ENCODE data around the gene TMPRSS9. TPM values are rescaled to one million over a fixed set of nuclear protein-coding genes. Genes with fewer than 3 reads are reported as not detected.

The TMPRSS9 gene
- total RNA-seq, 1 donor from 2014 or later = not detected

- intact Hi-C loops (cut with DNase I) = no loop called here
- Histone ChIP-seq H3K27ac (no peak overlapping the region), H3K4me3 (no peak overlapping the region), H3K36me3 (no peaks in the 10 kb centered on the region), H3K9me3 (no peaks in the 10 kb centered on the region), H3K4me1 (peaks cover 29% of the 10 kb centered on the region), H3K27me3 (no peaks in the 10 kb centered on the region)
- DNase-seq (ENCODE audit: extremely low spot score in 2 of 2) = no peak
- no peak for TF ChIP-seq CTCF (IDR thresholded peaks at IDR 0.05)
- TF ChIP-seq POLR2A (IDR thresholded peaks at IDR 0.05) = no peak
- TF ChIP-seq POLR2AphosphoS5 (IDR thresholded peaks at IDR 0.05; ENCODE audit: insufficient read depth in 1 of 2, low read depth in 1 of 2) = no peak
Observed at GRCh38 chr19:2423071-2423914, 63.2 kb downstream of the TMPRSS9 start.

DNA sequence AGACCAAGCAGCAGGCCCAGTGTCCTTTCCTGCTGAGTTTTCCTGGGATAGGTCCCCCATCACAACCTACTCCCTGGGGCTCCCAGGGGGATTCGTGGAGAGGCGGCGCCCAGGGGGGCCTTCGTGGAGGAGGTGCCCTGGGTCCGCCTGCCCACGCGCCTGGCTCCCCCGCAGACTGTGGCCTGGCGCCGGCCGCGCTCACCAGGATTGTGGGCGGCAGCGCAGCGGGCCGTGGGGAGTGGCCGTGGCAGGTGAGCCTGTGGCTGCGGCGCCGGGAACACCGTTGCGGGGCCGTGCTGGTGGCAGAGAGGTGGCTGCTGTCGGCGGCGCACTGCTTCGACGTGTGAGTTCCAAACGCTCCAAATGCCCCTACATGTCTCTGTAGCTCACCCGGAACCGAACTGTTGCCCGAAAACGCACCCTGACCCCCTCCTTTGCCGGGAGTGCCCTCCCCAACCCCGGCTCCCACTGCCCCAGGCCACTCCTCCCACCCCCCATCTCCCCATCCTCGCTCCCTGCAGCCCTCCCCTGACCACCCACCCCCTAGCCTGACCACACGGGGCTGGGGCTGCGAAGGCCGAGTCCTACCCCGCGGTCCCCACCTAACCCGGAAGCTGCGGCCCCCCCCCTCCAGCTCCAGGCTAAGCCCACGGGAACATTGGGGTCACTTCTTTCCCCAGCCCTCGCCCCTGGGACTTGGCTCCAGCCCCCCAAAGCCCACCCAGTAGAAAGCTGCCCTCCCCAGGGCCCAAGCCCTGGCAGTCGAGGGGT is 64.0 kb downstream of the TMPRSS9 start:
- TF ChIP-seq CTCF (IDR thresholded peaks at IDR 0.05) = no peak
- intact Hi-C loops (cut with DNase I) = no loop called here

DNA sequence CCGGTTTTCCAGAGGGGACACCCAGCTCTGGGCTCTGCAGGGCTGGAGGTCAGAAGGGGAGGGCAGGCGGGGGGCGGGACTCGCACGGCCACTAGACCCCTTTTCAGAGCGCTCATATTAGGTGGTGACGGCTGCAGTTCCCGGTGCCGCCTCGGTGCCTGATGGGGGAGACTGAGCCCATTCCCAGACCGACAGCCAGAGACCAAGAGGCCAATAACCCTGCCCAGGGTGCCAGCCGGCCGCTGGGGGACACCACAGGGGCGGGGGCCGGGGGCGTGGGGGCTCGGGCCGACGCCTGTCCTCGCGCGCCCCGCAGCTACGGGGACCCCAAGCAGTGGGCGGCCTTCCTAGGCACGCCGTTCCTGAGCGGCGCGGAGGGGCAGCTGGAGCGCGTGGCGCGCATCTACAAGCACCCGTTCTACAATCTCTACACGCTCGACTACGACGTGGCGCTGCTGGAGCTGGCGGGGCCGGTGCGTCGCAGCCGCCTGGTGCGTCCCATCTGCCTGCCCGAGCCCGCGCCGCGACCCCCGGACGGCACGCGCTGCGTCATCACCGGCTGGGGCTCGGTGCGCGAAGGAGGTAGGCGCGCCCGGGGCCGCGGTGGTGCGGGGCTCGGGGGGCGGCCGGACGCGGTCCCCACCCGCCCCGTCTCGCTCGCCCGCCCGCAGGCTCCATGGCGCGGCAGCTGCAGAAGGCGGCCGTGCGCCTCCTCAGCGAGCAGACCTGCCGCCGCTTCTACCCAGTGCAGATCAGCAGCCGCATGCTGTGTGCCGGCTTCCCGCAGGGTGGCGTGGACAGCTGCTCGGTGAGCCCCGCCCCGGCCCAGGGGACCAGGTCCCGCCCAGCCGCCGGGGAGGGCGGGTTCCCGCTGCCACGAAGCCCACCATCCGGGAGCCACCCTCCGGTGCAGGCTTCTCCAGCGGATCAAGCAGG is 64.9 kb downstream of the TMPRSS9 start:
- peaks cover 36% of the 10 kb centered on the region for H3K4me1 ChIP-seq
- TF ChIP-seq POLR2A (IDR thresholded peaks at IDR 0.05) = no peak
- no peak for TF ChIP-seq CTCF (IDR thresholded peaks at IDR 0.05)
- no peak for TF ChIP-seq POLR2AphosphoS5 (IDR thresholded peaks at IDR 0.05; ENCODE audit: insufficient read depth in 1 of 2, low read depth in 1 of 2)
- DNase-seq (ENCODE audit: extremely low spot score in 2 of 2) = no peak
- H3K36me3 ChIP-seq = no peaks in the 10 kb centered on the region
- H3K27ac ChIP-seq = no peak overlapping the region
- H3K27me3 ChIP-seq = no peaks in the 10 kb centered on the region
- H3K9me3 ChIP-seq = no peaks in the 10 kb centered on the region
- peak overlapping the region; percentile 4 to 29 for H3K4me3 ChIP-seq
- intact Hi-C loops (cut with DNase I) = no loop called here

More for the DNA sequence above, 64.0 kb downstream of the TMPRSS9 start:
- Histone ChIP-seq H3K4me1 (peaks cover 36% of the 10 kb centered on the region), H3K27ac (no peak overlapping the region), H3K36me3 (no peaks in the 10 kb centered on the region), H3K4me3 (no peak overlapping the region), H3K9me3 (no peaks in the 10 kb centered on the region), H3K27me3 (no peaks in the 10 kb centered on the region)
- DNase-seq (ENCODE audit: extremely low spot score in 2 of 2) = no peak

DNA sequence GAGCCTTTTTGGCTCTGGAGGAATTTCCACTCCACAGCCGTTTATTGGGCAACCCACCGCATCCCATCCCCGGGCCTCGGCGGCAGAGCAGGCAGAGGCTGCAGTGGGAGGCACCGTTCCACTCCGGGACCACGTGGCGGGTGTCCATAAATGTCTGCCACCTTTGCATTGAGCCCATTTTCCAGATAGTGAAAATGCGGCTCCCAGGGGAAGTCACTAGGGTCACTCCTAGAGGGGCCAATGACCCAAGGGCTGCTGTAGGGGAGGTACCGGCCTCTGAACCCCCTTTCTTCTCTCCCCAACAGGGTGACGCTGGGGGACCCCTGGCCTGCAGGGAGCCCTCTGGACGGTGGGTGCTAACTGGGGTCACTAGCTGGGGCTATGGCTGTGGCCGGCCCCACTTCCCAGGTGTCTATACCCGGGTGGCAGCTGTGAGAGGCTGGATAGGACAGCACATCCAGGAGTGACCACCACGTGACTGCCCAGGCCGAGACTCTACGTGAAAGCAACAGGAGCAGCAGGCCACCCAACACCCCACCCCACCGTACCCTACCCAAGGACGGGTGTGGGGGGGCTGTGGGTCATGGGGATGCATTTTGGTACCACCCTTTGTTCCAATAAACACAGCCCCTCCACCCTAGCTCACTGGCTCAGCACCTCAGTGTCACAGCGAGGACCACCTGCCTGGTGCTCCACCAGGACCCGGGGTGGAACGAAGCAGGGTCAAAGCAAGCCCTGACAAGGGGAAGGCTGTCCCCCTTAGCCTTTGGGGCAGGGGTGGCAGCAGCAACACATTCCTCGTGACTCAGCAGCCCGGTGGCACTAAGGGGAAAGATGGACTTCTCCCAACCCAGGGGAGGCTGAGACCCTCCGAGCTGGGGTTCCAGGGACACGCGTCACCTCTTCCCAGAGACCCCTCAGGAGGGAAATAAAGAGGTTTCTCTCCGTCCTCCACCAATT is 65.8 kb downstream of the TMPRSS9 start:
- TF ChIP-seq POLR2A (IDR thresholded peaks at IDR 0.05) (no peak), CTCF (IDR thresholded peaks at IDR 0.05) (no peak), POLR2AphosphoS5 (IDR thresholded peaks at IDR 0.05; ENCODE audit: insufficient read depth in 1 of 2, low read depth in 1 of 2) (no peak)
- Histone ChIP-seq H3K36me3 (peaks cover 0 to 8% of the 10 kb centered on the region in 2 donors), H3K9me3 (no peaks in the 10 kb centered on the region), H3K4me1 (peaks cover 36% of the 10 kb centered on the region), H3K4me3 (peak overlapping the region; percentile 88 to 98), H3K27me3 (no peaks in the 10 kb centered on the region), H3K27ac (no peak overlapping the region)
- DNase-seq (ENCODE audit: extremely low spot score in 2 of 2) = no peak
- intact Hi-C loops (cut with DNase I) = no loop called here
